Neural cell (in vitro differentiated cells): ENCODE data around the gene CTRB1.

Source experiments
- EP300 ChIP-seq: fragments of 450-650 bp; conservative IDR thresholded peaks from 2 replicates; pipeline ENCODE4 v1.6.1; 2014; ENCODE audit warnings: antibody characterized with exemption, mild to moderate bottlenecking, moderate library complexity; ENCODE audit not compliant: poor library complexity, severe bottlenecking
- POLR2AphosphoS5 ChIP-seq: IDR thresholded peaks from 2 replicates; pipeline ENCODE4 v1.6.1; 2012
- TAF1 ChIP-seq: IDR thresholded peaks from 2 replicates; pipeline ENCODE4 v1.6.1; 2012; ENCODE audit warnings: low read depth
- TF ChIP-seq, protein P1 (sequence below): fragments of 450-650 bp; IDR thresholded peaks from 2 replicates; pipeline ENCODE4 v1.5.1; 2014; ENCODE audit warnings: antibody characterized with exemption, mild to moderate bottlenecking, moderate library complexity; ENCODE audit not compliant: poor library complexity, severe bottlenecking

DNA sequence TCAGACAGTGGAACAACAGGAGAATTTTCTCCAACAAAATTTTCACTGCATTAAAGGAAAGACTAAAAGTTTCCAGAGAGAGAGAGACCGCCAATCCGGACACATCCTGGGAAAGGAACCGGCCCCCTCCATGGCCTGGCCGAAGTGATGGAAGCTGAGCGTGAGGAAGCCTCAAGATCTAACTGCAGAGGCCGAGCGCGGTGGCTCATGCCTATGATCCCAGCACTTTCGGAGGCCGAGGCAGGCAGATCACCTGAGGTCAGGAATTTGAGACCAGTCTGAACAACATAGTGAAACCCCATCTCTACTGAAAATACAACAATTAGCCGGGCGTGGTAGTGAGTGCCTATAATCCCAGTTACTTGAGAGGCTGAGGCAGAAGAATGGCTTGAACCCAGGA is 15.7 kb upstream of the CTRB1 start:
- TF ChIP-seq POLR2AphosphoS5, result no peak
- TF ChIP-seq, protein P1, sequence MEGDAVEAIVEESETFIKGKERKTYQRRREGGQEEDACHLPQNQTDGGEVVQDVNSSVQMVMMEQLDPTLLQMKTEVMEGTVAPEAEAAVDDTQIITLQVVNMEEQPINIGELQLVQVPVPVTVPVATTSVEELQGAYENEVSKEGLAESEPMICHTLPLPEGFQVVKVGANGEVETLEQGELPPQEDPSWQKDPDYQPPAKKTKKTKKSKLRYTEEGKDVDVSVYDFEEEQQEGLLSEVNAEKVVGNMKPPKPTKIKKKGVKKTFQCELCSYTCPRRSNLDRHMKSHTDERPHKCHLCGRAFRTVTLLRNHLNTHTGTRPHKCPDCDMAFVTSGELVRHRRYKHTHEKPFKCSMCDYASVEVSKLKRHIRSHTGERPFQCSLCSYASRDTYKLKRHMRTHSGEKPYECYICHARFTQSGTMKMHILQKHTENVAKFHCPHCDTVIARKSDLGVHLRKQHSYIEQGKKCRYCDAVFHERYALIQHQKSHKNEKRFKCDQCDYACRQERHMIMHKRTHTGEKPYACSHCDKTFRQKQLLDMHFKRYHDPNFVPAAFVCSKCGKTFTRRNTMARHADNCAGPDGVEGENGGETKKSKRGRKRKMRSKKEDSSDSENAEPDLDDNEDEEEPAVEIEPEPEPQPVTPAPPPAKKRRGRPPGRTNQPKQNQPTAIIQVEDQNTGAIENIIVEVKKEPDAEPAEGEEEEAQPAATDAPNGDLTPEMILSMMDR, result no peak
- TF ChIP-seq TAF1, result no peak
- no peak for TF ChIP-seq EP300
